Naive B cell (primary cell): Measurements from ENCODE around the gene MYO3B. TPM values are rescaled to one million over a fixed set of nuclear protein-coding genes. Genes with fewer than 3 reads are reported as not detected.
"Not testable (repeated sequence)": the region's sequence is repeated elsewhere in the genome, so short reads cannot be mapped to it uniquely, and the experiment has no call there.

Experiments
- ATAC-seq, 2 donors: fragments of 150-1000 bp; cut with Tn5 transposase; 2 replicates each; pipeline ENCODE4 v1.10.0; 2021; ENCODE audit warnings: low read depth in 2 of 2, mild to moderate bottlenecking in 2 of 2, moderate library complexity in 2 of 2
- DNase-seq: peaks from one replicate; pipeline ENCODE4 v3.0.0; 2022
- H3K27ac Mint-ChIP-seq, 6 donors: one replicate each; pipeline ENCODE4 v1.8.0; 2020 to 2022; ENCODE audit warnings: mild to moderate bottlenecking in 6 of 6, mixed read lengths in 6 of 6, moderate library complexity in 5 of 6, inconsistent platforms in 2 of 6
- H3K27me3 Mint-ChIP-seq, 3 donors: one replicate each; pipeline ENCODE4 v1.8.0; 2021 to 2022; ENCODE audit warnings: mixed read lengths in 3 of 3, mild to moderate bottlenecking in 1 of 3
- H3K36me3 Mint-ChIP-seq, 2 donors: one replicate each; pipeline ENCODE4 v1.8.0; 2020 to 2022; ENCODE audit warnings: mixed read lengths in 2 of 2, inconsistent platforms in 1 of 2, mild to moderate bottlenecking in 1 of 2
- H3K4me1 Mint-ChIP-seq, 3 donors: one replicate each; pipeline ENCODE4 v1.8.0; 2020 to 2022; ENCODE audit warnings: mixed read lengths in 3 of 3, inconsistent platforms in 1 of 3, mild to moderate bottlenecking in 1 of 3, moderate library complexity in 1 of 3
- H3K4me3 Mint-ChIP-seq, 8 donors: one replicate each; pipeline ENCODE4 v1.8.0; 2020 to 2022; ENCODE audit warnings: mild to moderate bottlenecking in 8 of 8, mixed read lengths in 8 of 8, moderate library complexity in 8 of 8, inconsistent platforms in 2 of 8
- H3K9me3 Mint-ChIP-seq, 7 donors: one replicate each; pipeline ENCODE4 v1.8.0; 2020 to 2022; ENCODE audit warnings: mixed read lengths in 7 of 7, mild to moderate bottlenecking in 5 of 7, inconsistent platforms in 2 of 7, moderate library complexity in 1 of 7
- polyA plus RNA-seq, 6 donors: library from polyadenylated mRNA; unstranded; fragments of 300-500 nt; fragmentation: Illumina TruSeq; gene quantifications; one replicate each; pipeline ENCODE4 v1.2.3, GENCODE V29; 2021; ENCODE audit warnings: low read depth in 6 of 6

Gene MYO3B
- polyA plus RNA-seq, 6 donors from 2014 or later: not detected

DNA sequence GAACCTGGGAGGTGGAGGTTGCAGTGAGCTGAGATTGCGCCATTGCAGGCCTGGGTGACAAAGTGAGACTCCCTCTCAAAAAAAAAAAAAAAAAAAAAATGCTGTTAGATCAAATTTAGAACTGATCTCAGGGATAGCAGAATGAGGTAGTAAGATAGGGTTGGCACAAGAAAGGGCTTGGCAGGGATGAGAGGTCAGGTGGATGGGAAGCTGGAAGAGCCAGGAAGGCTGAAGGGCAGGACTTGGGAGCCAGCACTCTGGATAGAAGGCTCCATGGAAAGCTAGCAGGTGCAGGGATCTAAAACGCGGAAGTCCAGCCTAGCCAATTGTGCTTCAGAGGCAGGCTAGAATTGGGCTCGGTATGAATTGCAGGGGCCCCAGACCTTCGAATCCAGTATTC, 286.3 kb downstream of the MYO3B start:
- Mint-ChIP-seq H3K9me3 (peaks cover 0 to 1% (median 0%) of the 10 kb centered on the region in 7 donors), H3K4me1 (no peaks in the 10 kb centered on the region), H3K4me3 (no peak overlapping the region), H3K27me3 (no peaks in the 10 kb centered on the region), H3K27ac (no peak overlapping the region), H3K36me3 (no peaks in the 10 kb centered on the region)
- ATAC-seq (no peak), DNase-seq (no peak)

DNA sequence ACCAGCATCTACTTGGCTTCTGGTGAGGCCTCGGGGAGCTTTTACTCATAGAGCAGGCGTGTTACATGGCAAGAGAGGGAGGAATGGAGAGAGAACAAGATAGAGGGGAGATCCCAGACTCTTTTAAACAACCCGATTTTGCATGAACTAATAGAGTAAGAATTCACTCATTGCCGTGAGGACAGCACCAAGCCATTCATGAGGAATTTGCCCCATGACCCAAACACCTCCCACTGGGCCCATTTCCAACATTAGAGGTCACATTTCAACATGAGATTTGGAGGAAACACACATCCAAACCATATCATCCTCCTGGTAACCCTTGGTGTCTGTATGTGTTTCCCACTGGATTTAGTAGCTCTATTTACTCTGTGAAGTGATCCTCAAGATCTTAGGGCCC, 287.3 kb downstream of the MYO3B start:
- ATAC-seq (no peak), DNase-seq (no peak)
- no peaks in the 10 kb centered on the region for H3K27me3 Mint-ChIP-seq
- H3K4me1 Mint-ChIP-seq: no peaks in the 10 kb centered on the region
- H3K9me3 Mint-ChIP-seq: peaks cover 2 to 8% (median 5%) of the 10 kb centered on the region in 7 donors
- H3K4me3 Mint-ChIP-seq: no peak overlapping the region
- H3K36me3 Mint-ChIP-seq: no peaks in the 10 kb centered on the region
- no peak overlapping the region for H3K27ac Mint-ChIP-seq

DNA sequence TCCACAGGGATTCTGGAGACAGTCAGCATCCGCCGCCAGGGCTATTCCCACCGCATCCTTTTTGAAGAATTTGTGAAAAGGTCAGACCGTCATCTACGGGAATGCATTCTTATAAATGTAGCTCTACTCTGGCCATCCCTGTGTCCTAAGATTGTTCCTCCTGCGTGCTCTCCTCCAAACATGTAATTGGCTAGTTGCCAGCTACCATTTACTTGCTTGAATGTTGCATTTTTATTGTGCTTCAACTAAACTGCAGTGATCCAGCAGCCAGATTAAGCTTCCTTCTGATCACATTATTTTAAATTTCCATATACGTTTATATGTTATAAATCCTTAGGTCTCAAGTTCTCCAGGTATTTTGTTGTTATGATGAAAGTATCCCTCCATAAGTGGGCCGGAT, 288.7 kb downstream of the MYO3B start:
- Mint-ChIP-seq H3K9me3 (peaks cover 5 to 20% (median 7%) of the 10 kb centered on the region in 7 donors), H3K36me3 (no peaks in the 10 kb centered on the region), H3K4me1 (no peaks in the 10 kb centered on the region), H3K27me3 (no peaks in the 10 kb centered on the region), H3K4me3 (no peak overlapping the region), H3K27ac (no peak overlapping the region)
- DNase-seq (no peak), ATAC-seq (no peak)

DNA sequence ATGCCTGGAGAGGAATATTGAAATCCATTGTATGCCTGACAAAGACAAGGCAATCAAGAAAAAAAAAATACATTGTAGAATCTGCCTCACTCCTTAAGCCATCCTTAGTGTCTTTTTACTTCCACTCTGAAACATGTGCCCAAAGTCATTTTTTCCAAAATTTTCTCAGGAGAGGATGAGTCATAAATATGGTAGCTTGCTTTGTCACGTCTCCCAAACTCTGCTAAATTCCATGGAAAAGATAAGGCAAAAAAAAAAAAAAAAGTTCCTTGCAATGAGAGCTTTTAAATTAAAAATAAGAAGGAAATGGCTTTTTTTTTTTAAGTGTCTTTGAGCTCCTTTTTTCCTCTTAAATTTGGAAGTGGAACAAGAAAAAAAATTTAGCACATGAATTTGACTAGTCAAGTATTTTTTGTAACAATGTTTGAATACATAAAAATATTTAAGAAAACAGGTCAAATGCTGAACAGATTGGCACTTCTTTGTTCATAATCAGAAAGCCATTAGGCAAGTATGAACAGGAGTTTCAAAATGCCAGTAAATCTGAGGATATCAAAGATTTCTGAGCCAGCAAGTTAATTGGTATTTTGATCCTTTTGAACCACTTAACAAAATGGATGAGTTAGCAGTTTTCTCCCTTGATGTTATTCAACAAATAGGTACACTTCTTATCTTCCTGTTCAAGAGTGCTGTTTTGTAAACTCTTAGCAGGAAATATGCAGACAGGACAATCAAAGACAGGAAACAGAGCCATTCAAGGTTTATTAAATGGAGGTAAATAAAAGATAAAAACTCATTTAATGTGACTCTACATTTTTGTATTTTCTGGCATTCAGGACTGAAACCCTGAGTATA, 289.8 kb downstream of the MYO3B start:
- Mint-ChIP-seq H3K4me3 (no peak overlapping the region), H3K27me3 (no peaks in the 10 kb centered on the region), H3K27ac (no peak overlapping the region), H3K4me1 (no peaks in the 10 kb centered on the region), H3K36me3 (peaks cover 4 to 8% of the 10 kb centered on the region in 2 donors), H3K9me3 (peaks cover 6 to 20% (median 10%) of the 10 kb centered on the region in 7 donors)
- no peak for DNase-seq
- no peak for ATAC-seq

DNA sequence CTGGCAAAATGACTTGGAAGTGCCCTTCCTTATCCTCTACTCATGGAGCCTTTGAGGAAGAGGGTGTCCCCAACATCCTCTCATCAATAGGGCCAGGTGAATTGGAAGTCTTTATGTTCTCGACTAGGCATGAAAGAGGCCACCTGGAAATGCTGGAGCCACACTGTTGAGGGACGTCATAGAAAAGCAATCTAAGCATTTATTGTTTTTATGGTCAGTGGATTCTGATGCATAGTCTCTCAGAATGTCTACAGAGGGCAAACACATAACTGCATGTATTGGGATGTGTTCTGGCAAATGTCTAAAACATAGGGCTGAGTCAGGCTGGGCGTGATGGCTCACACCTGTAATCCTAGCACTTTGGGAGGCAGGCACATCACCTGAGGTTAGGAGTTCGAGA, 290.6 kb downstream of the MYO3B start:
- peaks cover 6 to 20% (median 10%) of the 10 kb centered on the region in 7 donors for H3K9me3 Mint-ChIP-seq
- ATAC-seq: no peak
- H3K4me3 Mint-ChIP-seq: no peak overlapping the region
- H3K27ac Mint-ChIP-seq: no peak overlapping the region
- no peak for DNase-seq
- peaks cover 0 to 3% (median 0%) of the 10 kb centered on the region in 3 donors for H3K27me3 Mint-ChIP-seq
- H3K4me1 Mint-ChIP-seq: no peaks in the 10 kb centered on the region
- peaks cover 4 to 8% of the 10 kb centered on the region in 2 donors for H3K36me3 Mint-ChIP-seq

DNA sequence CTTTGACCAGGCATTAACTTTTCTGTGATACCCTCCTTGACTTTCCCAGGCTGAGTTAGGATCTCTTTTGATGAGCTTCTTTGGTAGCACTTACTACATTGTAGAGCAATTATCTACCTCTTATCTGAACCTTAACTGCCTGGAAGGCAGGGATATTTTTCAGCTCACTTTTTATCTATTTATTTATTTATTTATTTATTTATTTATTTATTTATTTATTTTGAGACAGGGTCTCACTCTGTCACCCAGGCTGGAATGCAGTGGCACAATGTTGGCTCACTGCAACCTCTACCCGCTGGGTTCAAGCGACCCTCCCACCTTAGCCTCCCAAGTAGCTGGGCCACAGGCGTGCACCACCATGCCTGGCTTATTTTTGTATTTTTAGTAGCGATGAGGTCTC, 294.6 kb downstream of the MYO3B start:
- H3K27ac Mint-ChIP-seq: not testable (repeated sequence)

DNA sequence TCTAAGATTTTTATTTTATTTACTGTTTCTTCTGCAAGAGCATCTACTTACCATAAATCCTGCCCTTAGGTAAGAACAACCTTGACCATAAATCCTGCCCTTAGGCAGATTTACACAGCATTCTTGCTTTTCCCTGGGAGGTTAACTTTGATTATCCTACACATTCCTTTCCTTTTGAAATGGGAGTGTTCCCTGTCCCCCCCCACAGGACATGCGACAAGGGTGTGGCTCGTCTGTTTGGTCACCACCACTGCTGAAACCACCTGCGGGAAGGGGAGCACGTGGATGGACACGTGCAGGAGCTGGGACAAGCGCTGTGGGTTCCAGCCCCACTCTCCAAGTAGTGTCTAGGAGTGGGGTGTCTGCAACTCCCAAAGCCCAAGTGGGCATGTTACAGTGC, 297.9 kb downstream of the MYO3B start:
- ATAC-seq (no peak), DNase-seq (no peak)
- Mint-ChIP-seq H3K4me1 (no peaks in the 10 kb centered on the region), H3K27me3 (peaks cover 4 to 13% (median 11%) of the 10 kb centered on the region in 3 donors), H3K27ac (no peak overlapping the region), H3K4me3 (peak overlapping the region in 1 of 8 donors; percentile 42), H3K36me3 (peaks cover 4 to 8% of the 10 kb centered on the region in 2 donors), H3K9me3 (peaks cover 1 to 13% (median 4%) of the 10 kb centered on the region in 7 donors)

More for the DNA sequence above, 294.6 kb downstream of the MYO3B start:
- ATAC-seq, H3K4me3 Mint-ChIP-seq, DNase-seq, H3K36me3 Mint-ChIP-seq, H3K4me1 Mint-ChIP-seq: not testable (repeated sequence)
- Mint-ChIP-seq H3K9me3 (peaks cover 7 to 20% (median 11%) of the 10 kb centered on the region in 7 donors), H3K27me3 (peaks cover 4 to 13% (median 11%) of the 10 kb centered on the region in 3 donors)

DNA sequence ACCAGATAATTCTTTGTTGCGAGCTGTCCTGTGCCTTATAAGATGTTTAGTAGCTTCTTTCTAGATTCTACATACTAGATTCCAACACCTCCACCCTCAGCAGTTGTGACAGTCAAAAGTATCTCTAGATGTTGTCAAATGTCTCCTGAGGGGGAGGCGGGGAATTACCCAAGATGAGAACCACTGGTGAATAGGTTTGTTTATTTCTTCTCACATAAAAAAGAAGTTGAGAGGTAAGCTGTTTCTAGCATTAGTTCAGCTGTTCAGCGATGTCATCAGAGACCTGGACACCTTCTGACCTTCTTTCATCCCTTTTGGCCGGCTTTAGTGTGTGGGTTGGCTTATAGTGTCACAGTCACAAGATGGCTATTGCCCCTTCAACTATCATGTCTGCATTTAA, 299.7 kb downstream of the MYO3B start:
- Mint-ChIP-seq H3K9me3 (peaks cover 0 to 8% (median 0%) of the 10 kb centered on the region in 7 donors), H3K4me1 (no peaks in the 10 kb centered on the region), H3K27ac (peak overlapping the region in 1 of 6 donors; percentile 38), H3K27me3 (peaks cover 11 to 18% (median 11%) of the 10 kb centered on the region in 3 donors), H3K36me3 (no peaks in the 10 kb centered on the region), H3K4me3 (no peak overlapping the region)
- DNase-seq: no peak
- ATAC-seq: no peak

DNA sequence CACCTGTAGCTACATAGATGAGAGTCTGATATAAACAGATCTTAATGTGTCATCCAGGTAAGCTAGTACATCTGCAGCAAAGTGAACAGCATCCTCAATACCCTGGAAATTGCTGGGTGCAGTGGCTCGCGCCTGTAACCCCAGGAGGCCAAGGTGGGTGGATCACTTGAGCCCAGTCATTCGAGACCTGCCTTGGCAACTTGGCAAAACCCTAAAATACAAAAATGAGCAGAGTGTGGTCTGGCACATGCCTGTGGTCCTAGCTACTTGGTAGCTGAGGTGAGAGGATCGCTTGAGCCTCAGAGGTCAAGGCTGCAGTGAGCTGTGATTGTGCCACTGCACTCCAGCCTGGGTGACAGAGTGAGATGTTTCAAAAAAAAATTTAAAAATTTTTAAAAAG, 303.3 kb downstream of the MYO3B start:
- no peaks in the 10 kb centered on the region for H3K36me3 Mint-ChIP-seq
- H3K27ac Mint-ChIP-seq: no peak overlapping the region
- no peak overlapping the region for H3K4me3 Mint-ChIP-seq
- H3K9me3 Mint-ChIP-seq: peaks cover 0 to 8% (median 0%) of the 10 kb centered on the region in 7 donors
- no peak for DNase-seq
- ATAC-seq: no peak
- H3K27me3 Mint-ChIP-seq: peaks cover 11 to 12% (median 11%) of the 10 kb centered on the region in 3 donors
- H3K4me1 Mint-ChIP-seq: no peaks in the 10 kb centered on the region

DNA sequence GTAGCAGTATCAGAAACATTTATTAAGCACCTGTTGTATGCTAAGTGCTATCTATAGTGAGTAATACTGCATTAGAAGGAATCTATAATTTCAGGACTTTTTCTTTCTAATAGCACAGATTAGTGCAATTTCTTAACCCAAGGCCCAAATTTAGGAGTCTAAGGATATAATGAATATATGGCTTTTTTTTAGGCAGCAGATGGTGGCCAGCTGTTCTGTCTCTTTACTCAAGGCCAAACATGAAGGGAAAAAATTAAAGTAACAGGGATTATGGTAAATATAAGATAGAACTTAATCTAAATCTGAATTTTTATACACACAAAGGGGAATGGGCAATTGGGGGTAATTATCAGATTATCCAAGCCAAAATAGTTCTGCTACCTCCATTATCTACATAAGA, 306.6 kb downstream of the MYO3B start:
- DNase-seq (no peak), ATAC-seq (no peak)
- no peak overlapping the region for H3K27ac Mint-ChIP-seq
- no peak overlapping the region for H3K4me3 Mint-ChIP-seq
- H3K9me3 Mint-ChIP-seq: peaks cover 0 to 4% (median 0%) of the 10 kb centered on the region in 7 donors
- no peaks in the 10 kb centered on the region for H3K36me3 Mint-ChIP-seq
- H3K27me3 Mint-ChIP-seq: peaks cover 5 to 7% (median 6%) of the 10 kb centered on the region in 3 donors
- H3K4me1 Mint-ChIP-seq: no peaks in the 10 kb centered on the region

DNA sequence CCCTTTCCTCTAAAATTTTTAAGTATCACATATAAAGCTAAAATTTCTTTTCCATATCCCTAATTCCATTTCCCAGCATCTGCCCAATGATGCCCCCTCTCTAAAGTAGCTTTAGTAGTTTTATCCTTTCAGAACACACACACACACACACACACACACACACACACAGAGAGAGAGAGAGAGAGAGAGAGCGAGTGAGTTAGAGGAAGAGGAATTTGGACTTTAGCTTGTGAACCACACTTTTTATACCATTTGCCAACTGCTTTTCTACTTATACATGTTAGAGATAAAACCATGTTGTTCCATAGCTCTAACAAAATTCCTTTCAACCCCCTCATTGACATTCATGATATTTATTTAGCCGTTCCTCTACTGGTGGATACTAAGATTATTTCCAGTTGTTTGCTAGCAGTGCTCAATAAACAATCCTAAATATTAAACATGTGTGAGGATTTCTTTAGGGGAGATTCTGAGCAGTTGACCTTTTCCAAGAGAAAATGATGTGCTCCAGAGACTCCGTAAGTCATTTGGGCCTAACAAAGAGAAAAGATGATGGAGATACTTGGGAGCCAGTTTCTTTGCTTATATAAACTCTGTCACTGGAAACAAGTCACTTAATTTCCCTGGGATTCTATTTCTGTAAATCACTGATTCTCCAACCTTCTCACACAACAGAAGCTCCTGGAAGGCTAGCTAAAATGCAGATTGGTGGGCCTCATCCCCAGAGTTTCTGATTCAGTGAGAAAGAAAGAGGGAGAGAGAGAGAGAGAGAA, 307.5 kb downstream of the MYO3B start:
- H3K36me3 Mint-ChIP-seq: no peaks in the 10 kb centered on the region
- H3K9me3 Mint-ChIP-seq: peaks cover 0 to 4% (median 0%) of the 10 kb centered on the region in 7 donors
- H3K4me1 Mint-ChIP-seq: no peaks in the 10 kb centered on the region
- no peak overlapping the region for H3K4me3 Mint-ChIP-seq
- DNase-seq (no peak), ATAC-seq (no peak)
- H3K27ac Mint-ChIP-seq: no peak overlapping the region
- H3K27me3 Mint-ChIP-seq: peaks cover 6 to 7% (median 7%) of the 10 kb centered on the region in 3 donors

DNA sequence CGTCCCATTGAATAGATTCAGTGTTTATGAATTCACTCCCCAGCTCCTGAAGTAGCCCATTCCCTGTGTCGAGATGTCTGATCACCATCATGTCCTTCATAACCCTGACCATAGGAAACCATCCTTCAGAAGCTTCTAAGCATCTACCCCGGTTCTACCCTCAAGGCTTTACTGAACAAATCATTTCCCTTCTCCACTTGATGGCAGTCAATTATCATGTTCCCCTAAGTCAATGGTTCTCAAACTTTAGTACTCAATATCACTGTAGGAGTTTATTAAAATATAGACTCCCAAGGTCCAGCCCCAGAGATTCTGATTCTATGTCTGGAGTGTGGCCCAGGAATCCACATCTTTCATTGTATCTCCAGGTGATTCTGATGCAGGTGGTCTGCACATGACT, 308.8 kb downstream of the MYO3B start:
- H3K4me1 Mint-ChIP-seq: no peaks in the 10 kb centered on the region
- DNase-seq (no peak), ATAC-seq (no peak)
- H3K4me3 Mint-ChIP-seq: no peak overlapping the region
- H3K27ac Mint-ChIP-seq: no peak overlapping the region
- H3K9me3 Mint-ChIP-seq: peaks cover 0 to 4% (median 0%) of the 10 kb centered on the region in 7 donors
- H3K27me3 Mint-ChIP-seq: peaks cover 5 to 7% (median 6%) of the 10 kb centered on the region in 3 donors
- H3K36me3 Mint-ChIP-seq: no peaks in the 10 kb centered on the region

DNA sequence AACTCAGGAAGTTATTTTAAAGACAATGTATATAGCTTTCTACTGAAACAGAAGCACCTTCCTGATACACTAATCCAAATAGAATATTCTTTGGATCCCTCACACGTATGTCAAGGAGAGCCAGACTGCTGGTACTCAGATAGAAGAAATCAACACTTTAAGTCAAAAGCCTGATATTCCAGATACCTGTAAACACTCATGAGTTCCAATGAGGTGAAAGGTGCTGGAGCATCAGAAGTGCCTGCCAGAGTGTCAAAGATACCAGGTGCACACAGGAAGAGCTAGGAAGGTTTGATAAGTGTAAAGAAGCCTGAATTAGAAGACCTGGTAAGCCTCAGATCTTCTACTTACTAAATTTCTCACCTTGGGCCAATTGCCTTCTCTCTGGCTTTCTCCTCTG, 310.9 kb downstream of the MYO3B start:
- peaks cover 6 to 16% (median 7%) of the 10 kb centered on the region in 3 donors for H3K27me3 Mint-ChIP-seq

More for the DNA sequence above, 310.9 kb downstream of the MYO3B start:
- no peaks in the 10 kb centered on the region for H3K4me1 Mint-ChIP-seq
- H3K9me3 Mint-ChIP-seq: peaks cover 0 to 4% (median 0%) of the 10 kb centered on the region in 7 donors
- H3K27ac Mint-ChIP-seq: no peak overlapping the region
- no peak overlapping the region for H3K4me3 Mint-ChIP-seq
- no peak for DNase-seq
- ATAC-seq: no peak
- no peaks in the 10 kb centered on the region for H3K36me3 Mint-ChIP-seq
